ENCODE results near the gene P2RY1.
"Not testable (repeated sequence)": the region's sequence is repeated elsewhere in the genome, so short reads cannot be mapped to it uniquely, and the experiment has no call there.

The P2RY1 gene

DNA sequence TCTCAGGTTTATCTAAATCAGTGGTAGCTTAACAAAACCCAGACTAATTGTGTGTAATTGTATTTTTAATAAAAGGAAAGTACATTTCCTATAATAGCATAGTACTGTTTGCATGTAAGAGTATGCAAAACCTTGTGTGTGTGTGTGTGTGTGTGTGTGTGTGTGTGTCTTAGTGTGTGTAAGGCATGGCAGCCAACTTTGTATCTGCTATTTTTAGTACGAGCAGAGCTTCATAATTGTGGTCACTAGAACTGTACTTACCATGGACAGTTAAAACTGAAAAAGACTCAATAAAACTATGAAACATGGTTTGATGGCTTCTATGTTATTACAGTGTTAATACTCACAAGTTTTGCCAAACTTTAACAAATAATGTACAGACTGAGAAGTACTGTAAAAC lies 6.2 kb downstream of the P2RY1 start:
- no peak for DNase-seq

DNA sequence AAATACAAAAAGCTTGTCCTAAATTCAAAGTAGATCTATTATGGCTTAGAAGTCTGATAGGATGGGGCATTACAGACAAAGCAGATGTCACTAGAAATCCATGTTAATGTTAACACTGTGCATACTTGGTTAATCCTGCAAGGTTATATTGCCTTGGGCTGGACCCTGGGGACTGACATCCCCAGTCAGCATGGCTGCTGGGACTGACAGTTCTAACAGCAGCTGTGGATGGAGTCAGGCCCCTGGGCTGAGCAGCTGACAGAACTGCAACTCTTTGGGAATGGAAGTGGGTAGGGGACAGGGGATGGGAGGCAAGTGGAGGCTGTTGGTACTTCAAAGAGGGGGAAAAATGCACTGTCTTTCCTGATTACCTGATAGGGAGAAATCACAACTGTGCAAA lies 7.5 kb downstream of the P2RY1 start:
- DNase-seq, result no peak

DNA sequence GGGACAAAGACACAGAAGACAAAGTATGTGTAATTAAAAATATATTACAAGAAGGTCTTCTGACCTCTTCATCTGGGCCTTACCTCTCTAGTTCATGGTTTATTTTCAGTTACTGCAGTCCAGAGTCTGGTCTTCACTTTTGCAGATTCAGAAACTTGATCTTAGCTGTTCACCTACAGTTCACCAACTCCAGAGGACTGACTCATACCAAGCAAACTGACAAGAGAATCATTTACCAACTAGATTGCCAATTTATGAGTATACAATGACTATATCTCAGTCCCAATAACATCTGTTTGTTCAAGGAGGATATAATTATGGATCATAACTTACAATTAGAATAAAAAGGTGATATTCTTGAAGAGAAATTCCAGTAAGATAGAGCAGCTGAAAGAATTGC lies 9.0 kb downstream of the P2RY1 start:
- DNase-seq, result no peak

DNA sequence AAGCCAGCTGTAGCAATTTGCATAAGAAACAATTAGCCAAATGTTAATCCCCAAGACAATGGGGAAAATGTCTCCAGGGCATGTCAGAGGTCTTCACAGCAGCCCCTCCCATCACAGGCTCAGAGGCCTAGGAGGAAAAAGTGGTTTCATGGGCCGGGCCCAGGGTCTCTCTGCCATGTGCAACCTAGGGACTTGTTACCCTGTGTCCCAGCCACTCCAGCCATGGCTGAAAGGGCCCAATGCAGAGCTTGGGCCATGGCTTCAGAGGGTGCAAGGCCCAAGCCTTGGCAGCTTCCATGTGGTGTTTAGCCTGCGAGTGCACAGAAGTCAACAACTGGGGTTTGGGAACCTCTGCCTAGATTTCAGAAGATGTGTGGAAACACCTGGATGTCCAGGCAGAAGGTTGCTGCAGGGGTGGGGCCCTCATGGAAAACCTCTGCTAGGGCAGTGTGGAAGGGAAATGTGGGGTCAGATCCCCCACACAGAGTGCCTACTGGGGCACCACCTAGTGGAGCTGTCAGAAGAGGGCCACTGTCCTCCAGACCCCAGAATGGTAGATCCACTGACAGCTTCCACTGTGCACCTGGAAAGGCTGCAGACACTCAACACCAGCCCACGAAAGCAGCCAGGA lies 11.8 kb downstream of the P2RY1 start:
- DNase-seq, result not testable (repeated sequence)

DNA sequence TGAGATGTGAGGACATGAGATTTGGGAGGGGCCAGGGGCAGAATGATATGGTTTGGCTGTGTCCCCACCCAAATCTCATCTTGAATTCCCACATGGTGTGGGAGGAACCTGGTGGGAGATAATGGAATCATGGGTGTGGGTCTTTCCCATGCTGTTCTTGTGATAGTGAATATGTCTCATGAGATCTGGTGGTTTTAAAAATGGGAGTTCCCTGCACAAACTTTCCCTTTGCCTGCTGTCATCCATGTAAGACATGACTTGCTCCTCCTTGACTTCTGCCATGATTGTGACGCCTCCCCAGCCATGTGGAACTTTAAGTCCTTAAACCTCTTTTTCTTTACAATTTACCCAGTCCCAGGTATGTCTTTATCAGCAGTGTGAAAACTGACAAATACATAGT lies 12.7 kb downstream of the P2RY1 start:
- not testable (repeated sequence) for DNase-seq

DNA sequence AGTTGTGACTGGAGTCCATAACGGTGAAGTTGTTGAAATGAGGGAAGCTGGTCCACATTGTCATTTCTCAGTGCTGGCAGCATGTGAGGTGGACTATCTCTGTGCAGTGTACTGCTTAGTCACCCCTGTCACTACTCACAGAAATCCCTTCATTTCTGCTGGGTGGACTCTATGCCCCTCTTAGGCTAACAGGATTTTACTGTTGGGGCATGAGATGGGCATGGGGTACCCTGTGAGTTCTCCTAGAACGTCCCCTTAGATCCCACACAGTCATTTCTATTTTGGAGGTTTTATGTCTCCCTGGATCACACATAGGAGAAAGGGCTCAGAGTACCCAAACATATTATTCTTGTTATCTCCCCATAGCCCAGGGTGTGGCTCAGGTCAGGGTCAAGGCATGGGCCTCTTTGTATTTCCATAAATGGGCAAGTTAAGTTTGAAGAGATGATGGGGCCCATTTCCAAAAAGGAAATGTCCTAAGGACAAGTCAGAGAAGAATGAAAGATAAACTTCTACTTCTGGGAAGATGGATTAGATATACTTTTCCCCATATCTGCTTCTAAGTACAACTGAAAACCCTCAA lies 15.2 kb downstream of the P2RY1 start:
- DNase-seq, result no peak

DNA sequence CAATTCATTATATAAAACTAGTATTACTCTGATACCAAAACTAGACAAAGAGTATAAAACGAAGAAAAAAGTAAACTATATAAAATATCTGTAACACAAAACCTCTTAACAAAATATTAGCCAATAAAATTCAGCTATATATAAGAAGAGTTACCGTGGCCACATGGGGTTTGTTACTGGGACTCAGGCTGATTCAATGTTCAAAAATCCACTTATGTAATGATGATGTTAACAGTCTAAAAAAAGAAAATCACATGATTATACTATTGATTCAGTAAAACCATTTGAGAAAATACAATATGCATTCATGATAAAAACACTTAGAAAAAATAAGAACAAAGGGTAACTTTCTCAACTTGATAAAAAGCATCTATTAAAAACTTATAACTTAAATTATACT lies 18.3 kb downstream of the P2RY1 start:
- DNase-seq, result no peak

DNA sequence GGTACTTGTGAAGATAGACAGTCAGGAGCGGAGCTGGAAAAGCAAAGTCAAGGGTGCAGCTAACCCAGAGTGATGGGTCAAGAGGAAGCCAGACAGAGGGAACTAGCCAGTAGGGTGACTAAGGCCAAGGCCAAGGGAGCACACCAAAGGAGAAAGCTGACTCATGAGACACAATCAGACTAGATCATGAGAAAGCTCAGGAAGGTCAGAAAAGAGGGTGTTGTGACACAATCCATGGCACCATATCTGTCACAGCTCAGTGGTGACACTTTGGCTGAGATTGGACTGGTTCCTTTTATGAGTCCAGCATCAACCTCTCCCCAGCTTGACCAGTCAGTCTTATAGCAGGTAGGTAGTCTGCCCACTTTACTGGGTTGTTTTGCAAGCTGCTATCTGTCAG lies 22.2 kb downstream of the P2RY1 start:
- no peak for DNase-seq

DNA sequence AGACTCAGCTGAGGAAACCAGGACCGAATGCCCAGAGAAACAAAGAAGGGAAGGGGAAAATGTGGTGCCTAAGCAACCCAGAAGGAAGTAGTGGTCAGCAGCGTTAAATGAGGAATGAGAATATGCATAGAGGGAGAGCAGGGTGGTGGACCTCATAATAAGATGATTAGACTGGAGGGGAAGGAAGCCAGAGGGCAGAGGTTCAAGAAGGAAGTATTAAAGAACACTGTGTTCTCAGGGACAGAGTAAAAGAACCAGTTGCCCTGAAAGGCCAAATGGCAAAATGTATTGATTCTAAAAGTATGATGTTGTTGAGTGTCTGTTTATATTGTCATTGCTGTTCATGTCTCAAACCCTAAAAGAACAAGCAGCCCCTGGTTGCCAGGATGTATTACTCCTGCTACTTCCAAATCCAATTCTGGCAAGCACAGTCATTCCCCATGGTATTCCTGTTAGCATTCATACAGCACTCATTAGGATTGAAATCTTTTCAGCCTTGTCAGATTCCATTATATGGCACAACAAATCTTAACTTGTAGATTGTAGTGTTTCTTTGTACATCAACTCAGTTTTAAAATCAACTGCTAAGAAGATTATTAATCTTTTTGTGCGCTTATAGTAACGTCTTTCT lies 23.4 kb downstream of the P2RY1 start:
- no peak for DNase-seq

DNA sequence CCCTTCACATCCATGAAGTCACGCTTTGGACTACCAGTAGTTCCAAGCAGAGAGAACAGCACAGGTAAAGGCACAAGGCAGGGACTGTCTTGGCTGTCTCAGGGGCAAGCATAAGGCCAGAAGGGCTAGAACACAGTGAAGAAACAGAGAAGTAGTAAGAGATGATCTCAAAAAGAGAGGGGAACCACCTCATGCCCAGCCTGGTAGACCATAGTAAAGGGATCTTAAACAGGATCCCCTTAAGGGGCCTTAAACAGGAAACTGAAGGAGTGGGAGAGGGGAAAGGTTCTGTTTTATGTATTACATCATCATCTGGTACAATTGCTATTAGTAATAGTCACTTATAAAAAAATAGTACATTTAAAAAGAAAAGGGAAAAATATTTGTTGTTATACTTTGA lies 25.8 kb downstream of the P2RY1 start:
- no peak for DNase-seq

DNA sequence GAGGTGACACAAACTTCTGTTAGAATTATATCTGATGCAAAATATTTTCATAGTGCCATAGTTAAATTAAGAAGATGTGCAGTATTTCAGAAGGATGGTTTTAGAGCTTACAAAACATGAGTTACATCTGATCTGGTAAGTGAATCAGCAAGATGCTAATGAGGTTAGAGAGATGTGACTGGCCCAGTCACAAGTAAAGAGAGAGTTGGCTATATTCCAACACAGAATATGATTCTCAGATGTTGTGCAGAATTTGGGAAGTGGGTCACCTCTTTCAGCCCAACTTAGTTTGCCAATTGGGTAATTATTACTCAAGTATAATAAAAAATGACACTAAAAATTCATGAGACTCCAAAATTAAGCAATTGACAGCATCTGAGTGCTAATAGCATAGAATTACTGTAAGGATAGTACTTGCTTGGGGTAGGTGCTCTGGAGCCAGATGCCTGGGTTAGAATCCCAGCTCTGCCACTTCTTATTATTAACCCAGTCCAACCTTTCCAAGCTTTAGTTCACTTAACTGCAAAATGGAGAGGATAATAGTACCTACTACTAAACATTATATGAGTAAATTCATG lies 30.8 kb downstream of the P2RY1 start:
- DNase-seq, result no peak

DNA sequence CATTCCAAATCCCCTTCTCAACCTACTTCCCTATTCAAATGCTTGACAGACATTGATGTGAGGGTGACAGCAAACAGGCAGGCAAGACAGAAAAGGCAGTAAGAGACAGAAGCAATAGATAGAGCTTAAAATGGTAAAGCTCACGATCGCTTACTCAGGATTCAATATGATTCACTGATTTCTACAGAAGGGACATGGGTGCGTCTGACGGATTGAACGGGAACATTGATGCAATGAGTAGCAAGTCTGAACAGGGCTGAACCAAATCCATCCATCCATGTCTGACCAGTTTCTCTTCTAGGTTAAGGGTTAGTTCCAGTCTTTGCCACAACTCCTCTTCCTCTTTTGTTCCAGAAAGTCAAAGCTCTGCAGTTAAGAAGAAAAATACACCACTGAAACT lies 35.1 kb downstream of the P2RY1 start:
- no peak for DNase-seq

DNA sequence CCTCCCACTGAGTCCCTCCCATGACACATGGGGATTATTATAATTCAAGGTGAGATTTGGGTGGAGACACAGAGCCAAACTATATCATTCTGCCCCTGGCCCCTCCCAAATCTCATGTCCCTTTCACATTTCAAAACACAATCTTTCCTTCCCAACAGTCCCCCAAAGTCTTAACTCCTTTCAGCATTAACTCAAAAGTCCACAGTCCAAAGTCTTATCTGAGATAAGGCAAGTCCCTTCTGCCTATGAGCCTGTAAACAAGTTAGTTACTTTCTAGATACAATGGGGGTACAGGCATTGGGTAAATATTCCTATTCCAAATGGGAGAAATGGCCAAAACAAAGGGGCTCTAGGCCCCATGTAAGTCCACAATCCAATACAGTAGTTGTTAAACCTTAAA lies 38.4 kb downstream of the P2RY1 start:
- not testable (repeated sequence) for DNase-seq

DNA sequence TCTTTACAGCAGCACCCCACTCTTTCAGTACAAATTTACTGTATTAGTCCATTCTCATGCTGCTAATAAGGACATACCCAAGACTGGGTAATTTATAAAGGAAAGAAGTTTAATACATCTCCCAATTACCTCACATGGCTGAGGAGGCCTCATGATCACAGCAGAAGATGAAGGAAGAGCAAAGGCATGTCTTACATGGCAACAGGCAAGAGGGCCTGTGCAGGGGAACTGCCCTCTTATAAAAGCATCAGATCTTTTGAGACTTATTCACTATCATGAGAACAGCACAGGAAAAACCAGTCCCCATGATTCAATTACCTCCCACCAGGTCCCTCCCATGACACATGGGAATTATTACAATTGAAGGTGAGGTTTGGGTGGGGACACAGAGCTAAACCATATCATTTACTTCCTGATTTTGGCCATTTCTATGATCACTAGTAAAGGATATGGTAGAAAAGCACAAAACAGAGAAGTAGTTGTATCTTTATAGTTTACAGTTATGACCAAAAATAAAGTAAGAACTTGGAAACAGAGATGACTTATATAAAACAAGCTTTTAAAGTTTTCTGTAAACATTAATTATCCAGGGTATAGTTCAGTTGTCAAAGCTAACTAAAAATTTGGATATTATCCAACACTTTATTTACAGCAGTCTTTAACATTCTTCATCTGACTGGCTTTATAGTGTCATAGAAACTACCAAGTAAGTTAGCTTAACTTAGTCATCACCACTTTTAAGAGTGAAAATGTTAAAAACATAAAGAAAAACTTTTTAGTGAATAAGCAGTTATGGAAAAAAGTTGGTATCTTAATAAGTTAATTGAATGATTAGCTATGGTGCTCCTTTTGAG lies 40.2 kb downstream of the P2RY1 start:
- DNase-seq, result no peak

DNA sequence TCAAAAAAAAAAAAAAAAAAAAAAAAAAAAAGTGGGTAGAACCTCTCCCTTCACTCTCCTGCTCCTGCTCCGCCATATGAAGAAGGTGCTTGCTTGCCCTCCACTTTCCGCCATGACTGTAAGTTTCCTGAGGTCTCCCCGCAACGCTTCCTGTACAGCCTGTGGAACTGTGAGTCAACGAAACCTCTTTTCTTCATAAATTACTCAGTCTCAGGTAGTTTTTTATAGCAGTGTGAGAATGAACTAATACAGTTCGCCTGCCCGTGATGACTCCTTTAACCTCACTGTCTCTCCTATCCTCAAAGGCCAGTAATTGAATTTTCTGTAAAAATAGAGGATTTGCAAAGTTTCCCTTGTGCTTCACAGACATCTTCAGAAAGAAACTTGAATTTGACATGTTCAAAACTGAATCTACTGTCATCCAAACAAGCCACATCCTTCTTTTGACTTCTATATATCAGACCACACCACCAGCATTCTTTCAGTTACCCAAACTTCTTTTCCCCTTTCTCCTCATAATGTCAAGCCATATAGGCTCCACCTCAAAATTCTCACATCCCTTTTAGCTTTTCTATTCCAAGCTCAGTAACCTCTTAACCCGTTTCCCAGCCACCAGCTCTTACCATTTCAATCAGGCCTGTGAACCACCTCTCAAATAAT lies 44.3 kb downstream of the P2RY1 start:
- DNase-seq, result no peak

DNA sequence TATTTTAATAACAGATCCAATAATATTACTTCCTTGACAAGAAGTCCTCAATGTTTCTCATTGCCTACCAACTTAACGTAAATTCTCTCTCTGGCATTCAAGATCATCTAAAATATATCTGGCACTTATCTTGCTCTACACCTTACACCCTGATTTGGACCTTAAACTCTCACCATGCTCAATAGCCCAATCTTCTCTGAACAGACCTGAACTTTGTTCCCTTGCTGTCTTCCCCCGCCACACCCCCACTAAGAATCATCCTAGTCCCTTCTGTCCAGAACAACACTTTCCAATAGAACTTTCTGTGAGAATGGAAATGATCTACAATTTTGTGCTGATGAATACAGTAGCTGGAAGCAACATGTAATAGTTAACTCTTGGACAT lies 44.9 kb downstream of the P2RY1 start:
- DNase-seq, result no peak

DNA sequence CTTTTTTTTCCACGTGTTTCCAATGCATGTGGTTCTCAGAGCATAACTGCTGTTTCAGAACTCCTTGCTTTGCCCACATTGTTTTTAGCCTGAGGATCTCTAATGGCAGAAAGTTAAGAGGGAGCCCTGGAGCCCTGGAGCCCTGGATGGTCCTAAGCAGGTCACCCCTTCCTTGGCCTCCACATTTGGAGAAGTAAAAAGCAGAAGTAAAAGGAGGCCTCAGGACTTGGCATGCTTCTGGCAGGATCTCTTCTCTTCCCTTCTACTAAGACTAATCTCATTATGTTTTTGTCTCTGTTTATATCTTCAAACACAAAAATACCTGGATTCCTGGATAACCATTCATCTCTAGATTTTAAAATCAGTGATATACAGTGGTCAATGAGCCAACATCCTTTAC lies 50.1 kb downstream of the P2RY1 start:
- no peak for DNase-seq

Data from NCI-H1092 treated with DMSO at 0.1 percent for 48 hours (cell line).